K562 (cell line): Measurements from ENCODE around the gene PARP9. TPM values are rescaled to one million over a fixed set of nuclear protein-coding genes. Genes with fewer than 3 reads are reported as not detected.

ENCODE experiments used
- ATAC-seq: fragments of 200-7000 bp; cut with Tn5 transposase; 3 replicates; pipeline ENCODE4 v1.9.1; 2020; ENCODE audit warnings: moderate library complexity
- BruUV-seq: library from RNA; stranded (reverse); fragments of 400-500 nt; replicated peaks from 2 replicates; lab custom pipeline; 2021; lab: Mats Ljungman, UMichigan
- CTCF ChIA-PET: fragments of 300-600 bp; formaldehyde crosslinking; extraction: SDS; loops from one replicate; lab custom pipeline; 2021; ENCODE audit warnings: low intra/inter-chr PET ratio; lab: Yijun Ruan, JAX
- POLR2A ChIA-PET: fragments of 300-600, 350-650 bp; sonication (Branson Sonifier 250); formaldehyde crosslinking; extraction: SDS; loops from one replicate; lab custom pipeline; 2021; ENCODE audit warnings: antibody characterized with exemption, inconsistent platforms; lab: Yijun Ruan, JAX
- DNase-seq, 4 experiments: peaks; one replicate each; pipeline versions ENCODE4 v3.0.0 to v3.0.0-alpha.2; 2011 to 2018; ENCODE audit warnings: low spot score in 3 of 4, mixed read lengths in 3 of 4; ENCODE audit errors: extremely low read depth in 1 of 4
- FAIRE-seq: peaks from 2 replicates; lab custom pipeline; 2011; peaks lifted over from hg19 to GRCh38; lab: Jason Lieb, UNC
- H2AFZ ChIP-seq: 2 replicates; pipeline ENCODE4 v1.6.0; 2011; ENCODE audit warnings: low read depth, low read length, control low read depth, inconsistent platforms
- H3K27ac ChIP-seq: fragments of 200-600 bp; 3 replicates; pipeline ENCODE4 v1.8.0; 2011; ENCODE audit warnings: low read depth, mild to moderate bottlenecking, control low read depth, inconsistent platforms, low read length, moderate library complexity, mixed read lengths; ENCODE audit errors: extremely low read depth
- H3K27me3 ChIP-seq, 2 experiments: fragments of 300-600 bp in 1 of 2; 2 replicates in 1 of 2; 3 replicates in 1 of 2; pipeline versions ENCODE4 v1.6.0 to v1.8.0; 2011; ENCODE audit warnings: inconsistent platforms in 2 of 2, low read length in 2 of 2, mild to moderate bottlenecking in 1 of 2, mixed read lengths in 1 of 2, moderate library complexity in 1 of 2; ENCODE audit not compliant: control insufficient read depth in 2 of 2, insufficient read depth in 2 of 2
- H3K36me3 ChIP-seq: fragments of 300-600 bp; 3 replicates; pipeline ENCODE4 v1.8.0; 2011; ENCODE audit warnings: mild to moderate bottlenecking, low read length, inconsistent platforms; ENCODE audit not compliant: control insufficient read depth, insufficient read depth
- H3K4me1 ChIP-seq, 2 experiments: fragments of 200-600 bp in 1 of 2; replicated peaks in 1 of 2; 2 replicates in 1 of 2; 3 replicates in 1 of 2; pipeline versions ENCODE4 v1.5.1 to v1.8.0; 2011; ENCODE audit warnings: inconsistent platforms in 2 of 2, low read length in 2 of 2, mild to moderate bottlenecking in 1 of 2, mixed read lengths in 1 of 2, moderate library complexity in 1 of 2; ENCODE audit not compliant: control insufficient read depth in 2 of 2, insufficient read depth in 2 of 2
- H3K4me2 ChIP-seq: 2 replicates; pipeline ENCODE4 v1.6.1; 2011; ENCODE audit warnings: low read length, control low read depth, inconsistent platforms, mixed read lengths; ENCODE audit not compliant: insufficient read depth
- H3K4me3 ChIP-seq: fragments of 200-600 bp; sonication (generic), shearing (Covaris generic); 2 replicates; pipeline ENCODE4 v1.5.1; 2016; ENCODE audit warnings: control low read depth, inconsistent platforms
- H3K79me2 ChIP-seq: fragments of 200-600 bp; 3 replicates; pipeline ENCODE4 v1.8.0; 2011; ENCODE audit warnings: low read length, inconsistent platforms; ENCODE audit not compliant: control insufficient read depth, insufficient read depth
- H3K9ac ChIP-seq, 2 experiments: 2 replicates each; pipeline versions ENCODE4 v1.6.0 to v1.6.1; 2011; ENCODE audit warnings: low read depth in 2 of 2, low read length in 2 of 2, control low read depth in 1 of 2, inconsistent platforms in 1 of 2, mild to moderate bottlenecking in 1 of 2, mixed read lengths in 1 of 2; ENCODE audit not compliant: insufficient read depth in 1 of 2
- H3K9me1 ChIP-seq: one replicate; pipeline ENCODE4 v1.6.0; 2011; ENCODE audit warnings: inconsistent platforms, mild to moderate bottlenecking, low read length, moderate library complexity; ENCODE audit not compliant: control insufficient read depth, insufficient read depth
- H3K9me3 ChIP-seq: replicated peaks from 2 replicates; pipeline ENCODE4 v1.5.1; 2011; ENCODE audit warnings: low read depth, low read length, inconsistent platforms; ENCODE audit not compliant: control insufficient read depth, insufficient read depth
- H4K20me1 ChIP-seq: replicated peaks from 2 replicates; pipeline ENCODE4 v1.6.1; 2011; ENCODE audit warnings: low read length, inconsistent platforms, mixed read lengths; ENCODE audit not compliant: control insufficient read depth, insufficient read depth
- CSDE1 ChIP-seq, 2 experiments: fragments of 450-650 bp; IDR thresholded peaks; 2 replicates each; pipeline ENCODE4 v1.6.1; 2016; ENCODE audit warnings: mild to moderate bottlenecking in 1 of 2
- HES1 ChIP-seq: fragments of 450-650 bp; IDR thresholded peaks from 2 replicates; pipeline ENCODE4 v1.6.1; 2016; ENCODE audit warnings: low read depth, mild to moderate bottlenecking, moderate library complexity
- KLF6 ChIP-seq: fragments of 250-450 bp; sonication (Bioruptor Pico); IDR thresholded peaks from 2 replicates; pipeline ENCODE4 v1.4.0; 2020; ENCODE audit warnings: mild to moderate bottlenecking, moderate library complexity, borderline replicate concordance
- RBM25 ChIP-seq: fragments of 200-400 bp; formaldehyde crosslinking; IDR thresholded peaks from 2 replicates; pipeline ENCODE4 v1.6.1; 2018; ENCODE audit warnings: low read length, low read depth, moderate library complexity; ENCODE audit not compliant: severe bottlenecking
- SMAD1 ChIP-seq: fragments of 150-350 bp; IDR thresholded peaks from 2 replicates; pipeline ENCODE4 v1.6.1; 2014; ENCODE audit warnings: low read length, low read depth; ENCODE audit not compliant: partially characterized antibody
- SRSF9 ChIP-seq: fragments of 200-400 bp; formaldehyde crosslinking; IDR thresholded peaks from 2 replicates; pipeline ENCODE4 v1.6.1; 2017; ENCODE audit warnings: low read depth, low read length, borderline replicate concordance
- TAF15 ChIP-seq: fragments of 200-400 bp; formaldehyde crosslinking; IDR thresholded peaks from 2 replicates; pipeline ENCODE4 v1.6.1; 2017; ENCODE audit warnings: mild to moderate bottlenecking, low read depth, low read length, moderate library complexity
- U2AF1 ChIP-seq: fragments of 200-400 bp; formaldehyde crosslinking; optimal IDR thresholded peaks from 2 replicates; pipeline ENCODE3; 2017; ENCODE audit warnings: mild to moderate bottlenecking, low read depth, low read length, moderate library complexity
- WGBS: fragments of 100-300 bp; shearing (Covaris generic); methylation state at CpG from one replicate; pipeline ENCODE4 v1.1.6; 2016; ENCODE audit warnings: low coverage, mixed read lengths; ENCODE audit not compliant: insufficient coverage; ENCODE audit errors: missing lambda C conversion rate; 5-methylcytosine and 5-hydroxymethylcytosine counted together
- in situ Hi-C: fragments of 300-500 bp; cut with MboI; formaldehyde crosslinking; loops from 4 replicates; pipeline ENCODE4 v1.15.0; 2018; ENCODE audit warnings: inconsistent platforms, mixed read lengths
- intact Hi-C: fragments of 100-400 bp; cut with micrococcal nuclease; formaldehyde crosslinking; loops from 2 replicates; pipeline ENCODE4 v1.14.2; 2022
- polyA plus RNA-seq, 8 experiments: library from polyadenylated mRNA; depleted of rRNA in 4 of 8; stranded (reverse) in 5 of 8; unstranded in 3 of 8; fragments of >200 nt; fragmentation: Nextera tagmentation in 2 of 8; fragmentation: Illumina TruSeq in 1 of 8; extraction: Ambion mirVana in 2 of 8; extraction: Trizol in 1 of 8; gene quantifications; 2 replicates each; pipeline versions ENCODE4 v1.2.1 to v1.2.3, GENCODE V29; 2011 to 2014; ENCODE audit warnings: inconsistent platforms in 1 of 8, missing spikeins in 1 of 8
- total RNA-seq, 7 experiments: library from RNA; depleted of rRNA in 6 of 7; stranded (reverse); fragments of >200 nt in 6 of 7; fragmentation: Illumina TruSeq in 2 of 7; extraction: Trizol in 2 of 7; gene quantifications; 2 replicates each; pipeline versions ENCODE4 v1.2.1 to v1.2.3, GENCODE V29; 2011 to 2021; ENCODE audit warnings: low replicate concordance in 1 of 7
- TF ChIP-seq, protein P1 (sequence below), 2 experiments: fragments of 250-450 bp in 1 of 2; fragments of 450-650 bp in 1 of 2; sonication (Bioruptor Pico) in 1 of 2; IDR thresholded peaks; 2 replicates each; pipeline versions ENCODE4 v1.6.1 to v1.8.0; 2016 to 2021; ENCODE audit warnings: mild to moderate bottlenecking in 2 of 2, moderate library complexity in 2 of 2, missing compliant biosample characterization in 1 of 2, missing genetic modification characterization in 1 of 2

Gene PARP9
- total and polyA plus RNA-seq, 9 of the 15 experiments (the other 6 are each of a cell fraction or from before 2014, with no cell fraction given) = 2.1 to 4.8 (median 3.4) TPM

DNA sequence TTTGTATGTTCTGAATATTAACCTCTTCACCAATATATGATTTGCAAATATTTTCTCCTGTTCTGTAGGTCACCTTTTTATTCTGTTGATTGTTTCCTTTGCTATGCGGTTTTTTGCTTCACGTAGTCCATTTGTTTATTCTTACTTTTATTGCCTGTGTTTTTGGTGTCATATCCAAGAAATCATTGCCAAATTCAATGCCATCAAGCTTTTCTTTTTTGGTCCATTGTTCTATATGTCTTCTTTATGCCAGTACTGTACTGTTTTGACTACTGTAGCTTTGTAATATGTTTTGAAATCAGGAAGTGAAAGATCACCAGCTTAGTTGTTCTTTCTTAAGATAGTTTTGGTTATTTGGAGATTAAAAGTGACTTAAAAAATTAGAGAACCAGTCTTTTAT lies 17.5 kb upstream of the PARP9 start:
- intact Hi-C loops = no loop called here
- Histone ChIP-seq H3K4me3 (no peak overlapping the region), H3K27ac (no peak overlapping the region), H3K4me2 (no peak overlapping the region), H4K20me1 (no peaks in the 10 kb centered on the region), H3K79me2 (no peaks in the 10 kb centered on the region), H3K27me3 (no peaks in the 10 kb centered on the region; a peak in 1 of 5 replicates), H3K9me3 (0 out of 2 replicates have a peak, but pooled peaks cover 9% of the 10 kb centered on the region), H3K9me1 (no peaks in the 10 kb centered on the region), H3K4me1 (peaks cover 0 to 6% of the 10 kb centered on the region in 2 experiments; a peak in 1 of 5 replicates), H2AFZ (no peak overlapping the region), H3K9ac (no peak overlapping the region), H3K36me3 (no peaks in the 10 kb centered on the region)
- 13% methylated on average over 2 of the region's 2 CpGs for WGBS
- FAIRE-seq = no peak
- no peak for TF ChIP-seq SRSF9
- no peak for TF ChIP-seq SMAD1
- peak; percentile 66 for TF ChIP-seq RBM25
- TF ChIP-seq TAF15 = no peak
- no peak for TF ChIP-seq HES1
- TF ChIP-seq, protein P1, sequence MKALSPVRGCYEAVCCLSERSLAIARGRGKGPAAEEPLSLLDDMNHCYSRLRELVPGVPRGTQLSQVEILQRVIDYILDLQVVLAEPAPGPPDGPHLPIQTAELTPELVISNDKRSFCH (CRISPR knock-in tag; IDR thresholded peaks at IDR 0.05) = no peak
- TF ChIP-seq, protein P1 (tag; IDR thresholded peaks at IDR 0.05) = no peak
- no peak for TF ChIP-seq KLF6 (CRISPR knock-in tag)
- TF ChIP-seq CSDE1 (IDR thresholded peaks at IDR 0.05) = no peak
- TF ChIP-seq U2AF1 = no peak
- no peak for ATAC-seq
- BruUV-seq = no TSS peak
- ChIA-PET CTCF (no interaction called here), POLR2A (interaction anchor here (0.7 kb wide), 1 partner anchor 19 kb away, joined by 3 read pairs; no protein-coding TSS in a partner anchor)
- in situ Hi-C loops = no loop called here
- no peak for DNase-seq
